HepG2 (cell line): Measurements from ENCODE around the gene UBXN1. TPM values are rescaled to one million over a fixed set of nuclear protein-coding genes. Genes with fewer than 3 reads are reported as not detected.

ENCODE experiments used
- ATAC-seq: fragments of 200-7000 bp; cut with Tn5 transposase; 3 replicates; pipeline ENCODE4 v1.9.1; 2020; ENCODE audit warnings: mild to moderate bottlenecking, moderate library complexity
- BruUV-seq: library from RNA; stranded (reverse); fragments of 400-500 nt; replicated peaks from 2 replicates; lab custom pipeline; 2021; lab: Mats Ljungman, UMichigan
- CTCF ChIA-PET: fragments of 300-600 bp; formaldehyde crosslinking; extraction: SDS; loops from one replicate; lab custom pipeline; 2021; ENCODE audit warnings: low total read pairs, inconsistent platforms, low intra/inter-chr PET ratio; lab: Yijun Ruan, JAX
- POLR2A ChIA-PET: fragments of 350-600 bp; sonication (Branson Sonifier 250); formaldehyde crosslinking; loops from one replicate; lab custom pipeline; 2020; ENCODE audit warnings: antibody characterized with exemption, inconsistent platforms; lab: Yijun Ruan, JAX
- DNase-seq: peaks from one replicate; pipeline ENCODE4 v3.0.0-alpha.2; 2015; ENCODE audit warnings: low spot score
- FAIRE-seq: peaks from 3 replicates; lab custom pipeline; 2011; peaks lifted over from hg19 to GRCh38; lab: Jason Lieb, UNC
- H2AFZ ChIP-seq: one replicate; pipeline ENCODE4 v1.6.1; 2011; ENCODE audit warnings: low read length, inconsistent platforms
- H3K27ac ChIP-seq: fragments of 300-600 bp; 3 replicates; pipeline ENCODE4 v1.8.0; 2011; ENCODE audit warnings: mixed run types, mild to moderate bottlenecking, mixed read lengths, low read length, inconsistent platforms; ENCODE audit not compliant: insufficient read depth; ENCODE audit errors: extremely low read length
- H3K27me3 ChIP-seq, 2 experiments: fragments of 200-600 bp in 1 of 2; 2 replicates in 1 of 2; 3 replicates in 1 of 2; pipeline versions ENCODE4 v1.6.0 to v1.8.0; 2011; ENCODE audit warnings: low read length in 2 of 2, mild to moderate bottlenecking in 2 of 2, moderate library complexity in 2 of 2, inconsistent platforms in 1 of 2; ENCODE audit not compliant: insufficient read depth in 2 of 2, control insufficient read depth in 1 of 2
- H3K36me3 ChIP-seq, 2 experiments: fragments of 200-600 bp in 1 of 2; replicated peaks in 1 of 2; 2 replicates in 1 of 2; 3 replicates in 1 of 2; pipeline versions ENCODE4 v1.5.1 to v1.8.0; 2011; ENCODE audit warnings: low read length in 2 of 2, inconsistent platforms in 1 of 2; ENCODE audit not compliant: insufficient read depth in 2 of 2, control insufficient read depth in 1 of 2
- H3K4me1 ChIP-seq: 2 replicates; pipeline ENCODE4 v1.5.1; 2012; ENCODE audit warnings: low read length, inconsistent platforms; ENCODE audit not compliant: insufficient read depth
- H3K4me2 ChIP-seq: 2 replicates; pipeline ENCODE4 v1.6.0; 2011; ENCODE audit warnings: low read depth, low read length, inconsistent platforms
- H3K4me3 ChIP-seq, 3 experiments: fragments of 200-600 bp in 1 of 3; sonication (generic), shearing (Covaris generic) in 1 of 3; replicated peaks in 1 of 3; 2 replicates each; pipeline ENCODE4 v1.5.1; 2011 to 2016; ENCODE audit warnings: low read length in 3 of 3, inconsistent platforms in 2 of 3, low read depth in 2 of 3, mild to moderate bottlenecking in 2 of 3, control low read depth in 1 of 3, mixed read lengths in 1 of 3; ENCODE audit not compliant: insufficient read depth in 1 of 3
- H3K79me2 ChIP-seq: one replicate; pipeline ENCODE4 v1.6.1; 2011; ENCODE audit warnings: low read length, inconsistent platforms; ENCODE audit not compliant: insufficient read depth
- H3K9ac ChIP-seq: 2 replicates; pipeline ENCODE4 v1.6.0; 2011; ENCODE audit warnings: mild to moderate bottlenecking, low read depth, low read length, inconsistent platforms; ENCODE audit not compliant: insufficient read depth
- H3K9me3 ChIP-seq: 2 replicates; pipeline ENCODE4 v1.5.1; 2012; ENCODE audit warnings: mild to moderate bottlenecking, low read length
- H4K20me1 ChIP-seq: 2 replicates; pipeline ENCODE4 v1.6.0; 2011; ENCODE audit warnings: inconsistent platforms, mild to moderate bottlenecking, low read length, moderate library complexity; ENCODE audit not compliant: insufficient read depth
- BHLHE40 ChIP-seq: IDR thresholded peaks from 2 replicates; pipeline ENCODE4 v1.6.1; 2011; ENCODE audit warnings: low read length, improper control_type of control experiment
- CHD4 ChIP-seq: fragments of 200-600 bp; sonication (generic); IDR thresholded peaks from 2 replicates; pipeline ENCODE4 v1.7.0; 2017; ENCODE audit warnings: mild to moderate bottlenecking, low read length, borderline replicate concordance
- MIER3 ChIP-seq: IDR thresholded peaks from 2 replicates; pipeline ENCODE4 v1.6.1; 2016; ENCODE audit warnings: missing compliant biosample characterization, borderline replicate concordance
- REL ChIP-seq: sonication (generic); formaldehyde crosslinking; conservative IDR thresholded peaks from 2 replicates; pipeline ENCODE4 v1.8.0; 2022; ENCODE audit warnings: mild to moderate bottlenecking, missing genetic modification reagents, moderate library complexity
- SNAI1 ChIP-seq: sonication (generic); formaldehyde crosslinking; IDR thresholded peaks from 2 replicates; pipeline ENCODE4 v1.5.0; 2020; ENCODE audit warnings: mild to moderate bottlenecking, missing genetic modification reagents, borderline replicate concordance
- ZNF232 ChIP-seq: sonication (generic); formaldehyde crosslinking; IDR thresholded peaks from 2 replicates; pipeline ENCODE4 v1.4.0; 2020; ENCODE audit warnings: missing genetic modification reagents, borderline replicate concordance
- ZNF484 ChIP-seq: sonication (generic); formaldehyde crosslinking; IDR thresholded peaks from 2 replicates; pipeline ENCODE4 v1.5.1; 2020; ENCODE audit warnings: mild to moderate bottlenecking, low read depth, missing genetic modification reagents, borderline replicate concordance
- ZNF709 ChIP-seq: sonication (generic); formaldehyde crosslinking; IDR thresholded peaks from 2 replicates; pipeline ENCODE4 v1.5.0; 2020; ENCODE audit warnings: mild to moderate bottlenecking, missing genetic modification reagents
- WGBS: methylation state at CpG from one replicate; pipeline ENCODE4 v1.1.6; 2017; ENCODE audit warnings: low lambda C conversion rate; 5-methylcytosine and 5-hydroxymethylcytosine counted together
- in situ Hi-C: cut with HindIII; loops from 2 replicates; pipeline ENCODE4 v1.10.0; 2017; ENCODE audit warnings: low pct_unique_long_range_greater_than_20kb; ENCODE audit not compliant: extremely low pct_ligation_motif_present
- intact Hi-C: fragments of 100-400 bp; cut with micrococcal nuclease; formaldehyde crosslinking; loops from one replicate; pipeline ENCODE4 v1.10.0; 2022; ENCODE audit not compliant: unreplicated experiment
- polyA plus RNA-seq, 8 experiments: library from polyadenylated mRNA; depleted of rRNA in 3 of 8; stranded (reverse) in 7 of 8; unstranded in 1 of 8; fragments of >200 nt; fragmentation: Illumina TruSeq in 4 of 8; extraction: Trizol in 4 of 8; gene quantifications; 2 replicates each; pipeline versions ENCODE4 v1.2.1 to v1.2.3, GENCODE V29; 2011 to 2016; ENCODE audit warnings: low read depth in 4 of 8, missing spikeins in 1 of 8, mixed read lengths in 1 of 8; ENCODE audit not compliant: insufficient read depth in 1 of 8
- total RNA-seq, 5 experiments: library from RNA; depleted of rRNA; stranded (reverse); fragments of >200 nt; fragmentation: Illumina TruSeq; extraction: Trizol; gene quantifications; 2 replicates each; pipeline ENCODE4 v1.2.3, GENCODE V29; 2016; ENCODE audit warnings: low read depth in 1 of 5
- TF ChIP-seq, protein P1 (sequence below): sonication (generic); formaldehyde crosslinking; IDR thresholded peaks from 2 replicates; pipeline ENCODE4 v1.8.0; 2022; ENCODE audit warnings: missing genetic modification reagents, mild to moderate bottlenecking, inconsistent platforms, borderline replicate concordance
- TF ChIP-seq, protein P2 (sequence below): sonication (generic); formaldehyde crosslinking; IDR thresholded peaks from 2 replicates; pipeline ENCODE4 v1.5.0; 2020; ENCODE audit warnings: missing genetic modification reagents
- TF ChIP-seq, protein P3 (sequence below): sonication (generic); formaldehyde crosslinking; IDR thresholded peaks from 2 replicates; pipeline ENCODE4 v1.4.0; 2020; ENCODE audit warnings: mild to moderate bottlenecking, missing genetic modification reagents
- TF ChIP-seq, protein P4 (sequence below): sonication (generic); formaldehyde crosslinking; IDR thresholded peaks from 2 replicates; pipeline ENCODE4 v1.4.0; 2020; ENCODE audit warnings: mild to moderate bottlenecking, low read depth, missing genetic modification reagents
- TF ChIP-seq, protein P5 (sequence below): sonication (generic); formaldehyde crosslinking; conservative IDR thresholded peaks from 2 replicates; pipeline ENCODE4 v1.4.0; 2020; ENCODE audit warnings: missing genetic modification reagents

Gene UBXN1
- total and polyA plus RNA-seq, 2 of the 13 experiments (the other 11 are each of a cell fraction or from before 2014, with no cell fraction given): 47.5 to 52.4 TPM

DNA sequence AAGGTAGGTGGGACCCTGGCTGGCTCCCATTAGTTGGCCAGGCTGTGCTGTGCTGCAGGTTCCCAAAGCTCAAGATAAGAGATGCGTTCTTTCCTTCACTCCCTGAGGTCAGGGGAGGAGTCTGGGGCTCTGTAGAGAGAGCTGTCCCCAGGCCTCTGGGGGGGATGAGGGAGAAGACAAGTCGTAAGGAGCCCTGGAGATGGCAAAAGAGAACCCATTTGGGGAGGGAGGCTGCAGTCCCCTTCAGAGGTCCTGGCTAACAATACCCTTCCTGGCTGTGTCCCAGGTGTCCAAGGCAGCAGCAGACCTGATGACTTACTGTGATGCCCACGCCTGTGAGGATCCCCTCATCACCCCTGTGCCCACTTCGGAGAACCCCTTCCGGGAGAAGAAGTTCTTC lies 29.5 kb upstream of the UBXN1 start:
- FAIRE-seq: no peak
- Histone ChIP-seq H3K36me3 (peaks cover 7 to 44% of the 10 kb centered on the region in 2 experiments), H3K4me3 (no peak overlapping the region), H3K4me2 (no peak overlapping the region), H3K9ac (no peak overlapping the region), H3K4me1 (peaks cover 18% of the 10 kb centered on the region), H3K9me3 (no peaks in the 10 kb centered on the region), H4K20me1 (peaks cover 6% of the 10 kb centered on the region; the same call in 1 of the 2 replicates), H2AFZ (no peak overlapping the region), H3K27ac (no peak overlapping the region), H3K27me3 (no peaks in the 10 kb centered on the region), H3K79me2 (no peaks in the 10 kb centered on the region)
- WGBS: 90% methylated on average over 5 of the region's 5 CpGs
- BruUV-seq: no TSS peak
- ChIA-PET CTCF (no interaction called here), POLR2A (interaction anchor here (1.4 to 4.3 kb wide), 3 partner anchors 19 to 123 kb away, joined by 4 to 27 read pairs (median 4); partner anchors contain the start of genes HNRNPUL2, STX5 and ZBTB3)
- DNase-seq: no peak
- intact Hi-C loops (no loop called here), in situ Hi-C loops (loop anchor here (10.0 kb wide), 1 partner anchor 314 kb away; no protein-coding TSS in a partner anchor)
- no peak for ATAC-seq
- TF ChIP-seq CHD4 (no peak), ZNF232 (no peak), BHLHE40 (no peak), REL (no peak), ZNF484 (CRISPR knock-in tag) (no peak), ZNF709 (no peak), MIER3 (CRISPR knock-in tag) (no peak), SNAI1 (no peak)
- TF ChIP-seq, protein P1, sequence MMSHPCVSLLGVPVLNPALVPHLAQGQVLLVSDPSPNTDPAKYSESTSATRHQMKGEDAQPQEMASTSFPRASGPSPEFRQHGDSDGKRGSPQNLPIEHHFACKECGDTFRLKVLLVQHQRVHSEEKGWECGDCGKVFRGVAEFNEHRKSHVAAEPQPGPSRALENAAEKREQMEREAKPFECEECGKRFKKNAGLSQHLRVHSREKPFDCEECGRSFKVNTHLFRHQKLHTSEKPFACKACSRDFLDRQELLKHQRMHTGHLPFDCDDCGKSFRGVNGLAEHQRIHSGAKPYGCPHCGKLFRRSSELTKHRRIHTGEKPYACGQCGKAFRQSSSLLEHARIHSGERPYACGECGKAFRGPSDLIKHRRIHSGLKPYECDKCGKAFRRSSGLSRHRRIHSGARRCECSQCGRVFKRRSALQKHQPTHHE: no peak
- TF ChIP-seq, protein P2, sequence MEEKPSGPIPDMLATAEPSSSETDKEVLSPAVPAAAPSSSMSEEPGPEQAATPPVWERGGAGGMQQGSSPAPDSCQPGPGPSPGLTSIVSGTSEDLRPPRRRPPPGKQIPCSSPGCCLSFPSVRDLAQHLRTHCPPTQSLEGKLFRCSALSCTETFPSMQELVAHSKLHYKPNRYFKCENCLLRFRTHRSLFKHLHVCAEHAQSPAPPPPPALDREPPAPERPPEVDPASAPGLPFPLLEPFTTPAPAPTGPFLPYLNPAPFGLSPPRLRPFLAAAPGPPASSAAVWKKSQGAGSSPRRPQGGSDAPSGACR (CRISPR knock-in tag): no peak
- TF ChIP-seq, protein P3, sequence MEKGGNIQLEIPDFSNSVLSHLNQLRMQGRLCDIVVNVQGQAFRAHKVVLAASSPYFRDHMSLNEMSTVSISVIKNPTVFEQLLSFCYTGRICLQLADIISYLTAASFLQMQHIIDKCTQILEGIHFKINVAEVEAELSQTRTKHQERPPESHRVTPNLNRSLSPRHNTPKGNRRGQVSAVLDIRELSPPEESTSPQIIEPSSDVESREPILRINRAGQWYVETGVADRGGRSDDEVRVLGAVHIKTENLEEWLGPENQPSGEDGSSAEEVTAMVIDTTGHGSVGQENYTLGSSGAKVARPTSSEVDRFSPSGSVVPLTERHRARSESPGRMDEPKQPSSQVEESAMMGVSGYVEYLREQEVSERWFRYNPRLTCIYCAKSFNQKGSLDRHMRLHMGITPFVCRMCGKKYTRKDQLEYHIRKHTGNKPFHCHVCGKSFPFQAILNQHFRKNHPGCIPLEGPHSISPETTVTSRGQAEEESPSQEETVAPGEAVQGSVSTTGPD (CRISPR knock-in tag): no peak
- TF ChIP-seq, protein P4, sequence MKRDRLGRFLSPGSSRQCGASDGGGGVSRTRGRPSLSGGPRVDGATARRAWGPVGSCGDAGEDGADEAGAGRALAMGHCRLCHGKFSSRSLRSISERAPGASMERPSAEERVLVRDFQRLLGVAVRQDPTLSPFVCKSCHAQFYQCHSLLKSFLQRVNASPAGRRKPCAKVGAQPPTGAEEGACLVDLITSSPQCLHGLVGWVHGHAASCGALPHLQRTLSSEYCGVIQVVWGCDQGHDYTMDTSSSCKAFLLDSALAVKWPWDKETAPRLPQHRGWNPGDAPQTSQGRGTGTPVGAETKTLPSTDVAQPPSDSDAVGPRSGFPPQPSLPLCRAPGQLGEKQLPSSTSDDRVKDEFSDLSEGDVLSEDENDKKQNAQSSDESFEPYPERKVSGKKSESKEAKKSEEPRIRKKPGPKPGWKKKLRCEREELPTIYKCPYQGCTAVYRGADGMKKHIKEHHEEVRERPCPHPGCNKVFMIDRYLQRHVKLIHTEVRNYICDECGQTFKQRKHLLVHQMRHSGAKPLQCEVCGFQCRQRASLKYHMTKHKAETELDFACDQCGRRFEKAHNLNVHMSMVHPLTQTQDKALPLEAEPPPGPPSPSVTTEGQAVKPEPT (CRISPR knock-in tag): no peak
- TF ChIP-seq, protein P5, sequence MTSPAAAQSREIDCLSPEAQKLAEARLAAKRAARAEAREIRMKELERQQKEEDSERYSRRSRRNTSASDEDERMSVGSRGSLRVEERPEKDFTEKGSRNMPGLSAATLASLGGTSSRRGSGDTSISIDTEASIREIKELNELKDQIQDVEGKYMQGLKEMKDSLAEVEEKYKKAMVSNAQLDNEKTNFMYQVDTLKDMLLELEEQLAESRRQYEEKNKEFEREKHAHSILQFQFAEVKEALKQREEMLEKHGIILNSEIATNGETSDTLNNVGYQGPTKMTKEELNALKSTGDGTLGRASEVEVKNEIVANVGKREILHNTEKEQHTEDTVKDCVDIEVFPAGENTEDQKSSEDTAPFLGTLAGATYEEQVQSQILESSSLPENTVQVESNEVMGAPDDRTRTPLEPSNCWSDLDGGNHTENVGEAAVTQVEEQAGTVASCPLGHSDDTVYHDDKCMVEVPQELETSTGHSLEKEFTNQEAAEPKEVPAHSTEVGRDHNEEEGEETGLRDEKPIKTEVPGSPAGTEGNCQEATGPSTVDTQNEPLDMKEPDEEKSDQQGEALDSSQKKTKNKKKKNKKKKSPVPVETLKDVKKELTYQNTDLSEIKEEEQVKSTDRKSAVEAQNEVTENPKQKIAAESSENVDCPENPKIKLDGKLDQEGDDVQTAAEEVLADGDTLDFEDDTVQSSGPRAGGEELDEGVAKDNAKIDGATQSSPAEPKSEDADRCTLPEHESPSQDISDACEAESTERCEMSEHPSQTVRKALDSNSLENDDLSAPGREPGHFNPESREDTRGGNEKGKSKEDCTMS (CRISPR knock-in tag): no peak
